ENCODE results near the gene TEX10.
"Not testable (repeated sequence)": the region's sequence is repeated elsewhere in the genome, so short reads cannot be mapped to it uniquely, and the experiment has no call there.

Gene TEX10

GRCh38 chr9:100341889-100342288, 10.9 kb downstream of the TEX10 start:
- Histone ChIP-seq H3K27me3 (ENCODE audit: control insufficient read depth, insufficient read depth, low read length) (no peaks in the 10 kb centered on the region), H3K4me1 (ENCODE audit: control insufficient read depth, low read depth, low read length) (peaks cover 8% of the 10 kb centered on the region), H3K27ac (ENCODE audit: low read length) (no peak overlapping the region), H3K36me3 (ENCODE audit: control insufficient read depth, low read depth, low read length) (peaks cover 54% of the 10 kb centered on the region), H3K9me3 (ENCODE audit: control insufficient read depth, low read depth, low read length) (no peaks in the 10 kb centered on the region), H3K4me3 (ENCODE audit: low read length) (no peak overlapping the region), H3K9ac (ENCODE audit: low read length) (no peak overlapping the region)

DNA sequence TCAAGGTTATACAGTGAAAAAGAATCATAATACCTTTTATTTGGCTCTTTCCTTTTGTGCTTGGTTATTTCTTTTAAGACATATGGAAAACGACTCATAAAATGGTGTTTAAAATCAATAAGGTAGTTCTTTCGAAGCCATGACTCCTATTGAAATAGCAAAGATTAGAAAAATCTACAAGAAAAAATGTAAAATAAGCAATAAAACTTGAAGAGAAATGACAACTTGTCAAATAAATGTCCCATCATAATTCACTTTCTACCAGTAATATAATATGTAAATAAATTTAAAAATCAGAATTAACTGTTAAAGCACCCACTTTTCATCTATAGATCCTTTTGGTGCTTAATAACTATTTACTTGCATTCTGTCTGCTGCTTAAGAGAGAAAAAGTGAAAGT, 12.5 kb downstream of the TEX10 start:
- no peak overlapping the region for H3K27ac ChIP-seq (ENCODE audit: low read length)
- H3K9me3 ChIP-seq (ENCODE audit: control insufficient read depth, low read depth, low read length): no peaks in the 10 kb centered on the region
- peaks cover 43% of the 10 kb centered on the region for H3K36me3 ChIP-seq (ENCODE audit: control insufficient read depth, low read depth, low read length)
- no peak overlapping the region for H3K4me3 ChIP-seq (ENCODE audit: low read length)
- H3K4me1 ChIP-seq (ENCODE audit: control insufficient read depth, low read depth, low read length): peaks cover 8% of the 10 kb centered on the region
- no peaks in the 10 kb centered on the region for H3K27me3 ChIP-seq (ENCODE audit: control insufficient read depth, insufficient read depth, low read length)
- no peak overlapping the region for H3K9ac ChIP-seq (ENCODE audit: low read length)

- not testable (repeated sequence) for H3K4me1 ChIP-seq (ENCODE audit: control insufficient read depth, low read depth, low read length); H3K9ac ChIP-seq (ENCODE audit: low read length); H3K27me3 ChIP-seq (ENCODE audit: control insufficient read depth, insufficient read depth, low read length); H3K4me3 ChIP-seq (ENCODE audit: low read length); H3K27ac ChIP-seq (ENCODE audit: low read length); H3K9me3 ChIP-seq (ENCODE audit: control insufficient read depth, low read depth, low read length)
- H3K36me3 ChIP-seq (ENCODE audit: control insufficient read depth, low read depth, low read length): peaks cover 44% of the 10 kb centered on the region
Measured at GRCh38 chr9:100338736-100339135, 14.0 kb downstream of the TEX10 start.

DNA sequence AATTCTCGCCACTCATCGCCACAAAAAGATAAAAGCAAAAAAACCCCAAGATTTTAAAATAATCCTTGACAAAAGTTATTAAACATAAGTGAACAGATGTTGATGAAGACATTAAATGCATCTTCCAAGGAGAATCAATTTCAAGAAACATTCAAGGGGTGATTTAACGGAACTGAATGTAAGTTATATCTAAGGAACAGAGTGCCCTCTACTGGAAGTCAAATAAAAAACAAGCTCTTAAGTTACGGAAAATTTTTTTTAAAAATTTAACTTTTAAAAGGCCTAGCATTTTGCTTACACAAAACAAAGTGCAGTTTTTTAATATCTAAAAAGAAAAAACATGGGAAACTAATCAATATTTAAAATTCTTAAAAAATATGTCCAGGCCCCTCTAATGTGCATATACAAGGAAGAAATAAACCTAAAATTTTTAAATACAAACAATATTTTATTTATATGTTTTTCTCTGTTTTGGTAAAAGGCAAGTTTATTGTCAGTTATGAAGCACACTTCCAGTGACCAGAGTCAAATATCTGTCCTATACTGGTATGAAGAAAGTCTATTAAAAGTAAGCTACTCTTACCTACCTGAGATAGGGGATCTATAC, 28.0 kb downstream of the TEX10 start:
- H3K27ac ChIP-seq (ENCODE audit: low read length): no peak overlapping the region
- H3K36me3 ChIP-seq (ENCODE audit: control insufficient read depth, low read depth, low read length): peaks cover 72% of the 10 kb centered on the region
- no peaks in the 10 kb centered on the region for H3K4me1 ChIP-seq (ENCODE audit: control insufficient read depth, low read depth, low read length)
- H3K4me3 ChIP-seq (ENCODE audit: low read length): no peak overlapping the region
- no peaks in the 10 kb centered on the region for H3K9me3 ChIP-seq (ENCODE audit: control insufficient read depth, low read depth, low read length)
- no peak overlapping the region for H3K9ac ChIP-seq (ENCODE audit: low read length)
- H3K27me3 ChIP-seq (ENCODE audit: control insufficient read depth, insufficient read depth, low read length): no peaks in the 10 kb centered on the region

GRCh38 chr9:100322954-100323536, 29.7 kb downstream of the TEX10 start:
- H3K36me3 ChIP-seq (ENCODE audit: control insufficient read depth, low read depth, low read length): peaks cover 68% of the 10 kb centered on the region
- H3K9ac ChIP-seq (ENCODE audit: low read length): no peak overlapping the region
- H3K9me3 ChIP-seq (ENCODE audit: control insufficient read depth, low read depth, low read length): no peaks in the 10 kb centered on the region
- no peak overlapping the region for H3K4me3 ChIP-seq (ENCODE audit: low read length)
- no peaks in the 10 kb centered on the region for H3K4me1 ChIP-seq (ENCODE audit: control insufficient read depth, low read depth, low read length)
- H3K27me3 ChIP-seq (ENCODE audit: control insufficient read depth, insufficient read depth, low read length): no peaks in the 10 kb centered on the region
- H3K27ac ChIP-seq (ENCODE audit: low read length): no peak overlapping the region

- no peak overlapping the region for H3K4me3 ChIP-seq (ENCODE audit: low read length)
- no peak overlapping the region for H3K27ac ChIP-seq (ENCODE audit: low read length)
- H3K9ac ChIP-seq (ENCODE audit: low read length): no peak overlapping the region
- no peaks in the 10 kb centered on the region for H3K9me3 ChIP-seq (ENCODE audit: control insufficient read depth, low read depth, low read length)
- H3K36me3 ChIP-seq (ENCODE audit: control insufficient read depth, low read depth, low read length): peaks cover 69% of the 10 kb centered on the region
- no peaks in the 10 kb centered on the region for H3K4me1 ChIP-seq (ENCODE audit: control insufficient read depth, low read depth, low read length)
- H3K27me3 ChIP-seq (ENCODE audit: control insufficient read depth, insufficient read depth, low read length): no peaks in the 10 kb centered on the region
Measured at GRCh38 chr9:100317706-100318105, 35.0 kb downstream of the TEX10 start.

GRCh38 chr9:100315561-100315960, 37.2 kb downstream of the TEX10 start:
- no peak overlapping the region for H3K27ac ChIP-seq (ENCODE audit: low read length)
- H3K9me3 ChIP-seq (ENCODE audit: control insufficient read depth, low read depth, low read length): no peaks in the 10 kb centered on the region
- no peaks in the 10 kb centered on the region for H3K27me3 ChIP-seq (ENCODE audit: control insufficient read depth, insufficient read depth, low read length)
- H3K4me1 ChIP-seq (ENCODE audit: control insufficient read depth, low read depth, low read length): no peaks in the 10 kb centered on the region
- no peak overlapping the region for H3K4me3 ChIP-seq (ENCODE audit: low read length)
- no peak overlapping the region for H3K9ac ChIP-seq (ENCODE audit: low read length)
- H3K36me3 ChIP-seq (ENCODE audit: control insufficient read depth, low read depth, low read length): peaks cover 57% of the 10 kb centered on the region

DNA sequence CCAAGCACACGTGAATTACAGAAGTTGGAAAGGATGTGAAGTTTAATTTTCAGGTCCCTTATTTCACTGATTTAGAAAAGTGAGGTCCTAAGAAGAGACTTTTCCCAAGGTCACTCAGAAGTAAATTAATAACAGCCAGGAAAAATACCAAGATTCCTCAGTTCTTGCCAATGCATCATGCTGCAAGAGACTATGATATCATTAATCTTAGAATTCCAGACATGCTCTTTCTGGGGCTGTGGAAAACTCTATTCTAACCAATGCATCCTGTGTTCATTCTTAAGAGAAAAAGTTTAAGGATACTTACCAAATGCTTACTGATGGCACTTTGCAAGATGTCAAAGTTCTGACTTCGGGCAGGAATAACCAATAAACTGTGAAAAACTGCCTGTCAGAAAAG, 42.8 kb downstream of the TEX10 start:
- Histone ChIP-seq H3K27ac (ENCODE audit: low read length) (no peak overlapping the region), H3K36me3 (ENCODE audit: control insufficient read depth, low read depth, low read length) (peaks cover 51% of the 10 kb centered on the region), H3K27me3 (ENCODE audit: control insufficient read depth, insufficient read depth, low read length) (no peaks in the 10 kb centered on the region), H3K9me3 (ENCODE audit: control insufficient read depth, low read depth, low read length) (no peaks in the 10 kb centered on the region), H3K9ac (ENCODE audit: low read length) (no peak overlapping the region), H3K4me1 (ENCODE audit: control insufficient read depth, low read depth, low read length) (no peaks in the 10 kb centered on the region), H3K4me3 (ENCODE audit: low read length) (no peak overlapping the region)

GRCh38 chr9:100308965-100309564, 43.7 kb downstream of the TEX10 start:
- Histone ChIP-seq H3K27ac (ENCODE audit: low read length) (no peak overlapping the region), H3K27me3 (ENCODE audit: control insufficient read depth, insufficient read depth, low read length) (no peaks in the 10 kb centered on the region), H3K4me1 (ENCODE audit: control insufficient read depth, low read depth, low read length) (no peaks in the 10 kb centered on the region), H3K36me3 (ENCODE audit: control insufficient read depth, low read depth, low read length) (peaks cover 49% of the 10 kb centered on the region), H3K9me3 (ENCODE audit: control insufficient read depth, low read depth, low read length) (no peaks in the 10 kb centered on the region), H3K9ac (ENCODE audit: low read length) (no peak overlapping the region), H3K4me3 (ENCODE audit: low read length) (no peak overlapping the region)

DNA sequence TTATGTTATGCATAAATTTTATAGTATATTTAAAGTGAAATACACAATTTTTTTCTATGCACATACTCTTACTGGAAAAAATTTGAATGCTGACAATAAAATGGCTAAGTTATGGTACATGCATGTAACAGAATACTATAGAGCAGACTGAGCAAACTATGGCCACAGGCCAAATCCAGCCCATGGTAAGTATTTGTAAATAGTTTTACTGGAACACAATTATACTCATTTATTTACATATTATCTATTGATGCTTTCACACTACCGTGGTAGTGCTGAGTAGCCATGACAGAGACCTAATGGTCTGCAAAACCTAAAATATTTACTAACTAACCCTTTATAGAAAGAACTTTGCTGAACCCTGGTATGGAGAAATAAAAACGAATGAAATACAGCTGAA, 45.7 kb downstream of the TEX10 start:
- no peak overlapping the region for H3K27ac ChIP-seq (ENCODE audit: low read length)
- no peaks in the 10 kb centered on the region for H3K9me3 ChIP-seq (ENCODE audit: control insufficient read depth, low read depth, low read length)
- H3K27me3 ChIP-seq (ENCODE audit: control insufficient read depth, insufficient read depth, low read length): no peaks in the 10 kb centered on the region
- H3K9ac ChIP-seq (ENCODE audit: low read length): no peak overlapping the region
- H3K36me3 ChIP-seq (ENCODE audit: control insufficient read depth, low read depth, low read length): peaks cover 64% of the 10 kb centered on the region
- no peak overlapping the region for H3K4me3 ChIP-seq (ENCODE audit: low read length)
- no peaks in the 10 kb centered on the region for H3K4me1 ChIP-seq (ENCODE audit: control insufficient read depth, low read depth, low read length)

DNA sequence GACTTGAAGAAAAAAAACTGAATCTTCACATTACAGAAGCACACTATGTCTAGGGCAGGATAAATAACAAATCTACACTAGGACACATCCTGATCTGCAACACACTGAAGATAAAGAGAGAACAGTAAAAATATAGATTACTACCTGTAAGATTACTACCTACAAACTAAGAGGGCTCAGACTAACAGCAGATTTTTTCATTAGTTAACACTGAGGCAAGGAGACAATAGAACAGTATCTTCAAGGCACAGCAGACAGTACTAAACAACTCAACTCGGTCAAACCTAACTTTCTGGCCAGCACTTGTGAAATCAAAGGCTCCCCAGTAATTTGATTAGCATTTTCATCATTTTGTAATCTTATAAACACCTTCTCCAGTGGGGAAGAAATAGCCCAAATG, 46.5 kb downstream of the TEX10 start:
- Histone ChIP-seq H3K9ac (ENCODE audit: low read length) (no peak overlapping the region), H3K4me3 (ENCODE audit: low read length) (no peak overlapping the region), H3K27ac (ENCODE audit: low read length) (no peak overlapping the region), H3K36me3 (ENCODE audit: control insufficient read depth, low read depth, low read length) (peaks cover 72% of the 10 kb centered on the region), H3K9me3 (ENCODE audit: control insufficient read depth, low read depth, low read length) (no peaks in the 10 kb centered on the region), H3K27me3 (ENCODE audit: control insufficient read depth, insufficient read depth, low read length) (no peaks in the 10 kb centered on the region), H3K4me1 (ENCODE audit: control insufficient read depth, low read depth, low read length) (no peaks in the 10 kb centered on the region)

- H3K9me3 ChIP-seq (ENCODE audit: control insufficient read depth, low read depth, low read length): no peaks in the 10 kb centered on the region
- H3K27me3 ChIP-seq (ENCODE audit: control insufficient read depth, insufficient read depth, low read length): no peaks in the 10 kb centered on the region
- no peak overlapping the region for H3K9ac ChIP-seq (ENCODE audit: low read length)
- H3K36me3 ChIP-seq (ENCODE audit: control insufficient read depth, low read depth, low read length): peaks cover 71% of the 10 kb centered on the region
- no peak overlapping the region for H3K4me3 ChIP-seq (ENCODE audit: low read length)
- no peaks in the 10 kb centered on the region for H3K4me1 ChIP-seq (ENCODE audit: control insufficient read depth, low read depth, low read length)
- no peak overlapping the region for H3K27ac ChIP-seq (ENCODE audit: low read length)
Measured at GRCh38 chr9:100303747-100304146, 49.0 kb downstream of the TEX10 start.

Measured in iPS-18a (cell line).